ENCODE data around the gene HCRTR1.

Gene HCRTR1

DNA sequence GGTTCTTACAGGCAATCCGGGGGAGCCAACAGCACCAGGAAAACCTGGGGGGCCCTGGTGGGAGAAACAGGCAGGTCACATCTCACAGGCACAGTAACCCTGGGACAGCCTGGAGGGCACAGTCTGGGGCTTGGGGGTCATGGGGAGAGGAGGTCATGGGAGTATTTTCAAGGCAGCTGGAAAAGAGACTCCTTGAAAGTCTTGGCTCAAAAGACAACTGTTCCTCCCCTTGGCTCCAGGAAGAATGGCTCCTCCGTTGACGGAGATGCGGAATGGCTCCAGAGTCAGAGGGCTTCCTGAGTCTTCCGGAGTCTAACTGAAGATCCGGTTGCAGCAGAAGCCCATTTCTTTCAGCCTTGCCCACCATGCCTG, 53.1 kb downstream of the HCRTR1 start:
- H3K9ac ChIP-seq, result no peak overlapping the region
- peak overlapping the region; percentile 67 for H3K4me2 ChIP-seq
- H3K9me3 ChIP-seq, result no peaks in the 10 kb centered on the region
- peaks cover 53% of the 10 kb centered on the region for H3K4me1 ChIP-seq
- H3K36me3 ChIP-seq, result no peaks in the 10 kb centered on the region
- H3K4me3 ChIP-seq, result no peak overlapping the region
- no peaks in the 10 kb centered on the region for H4K20me1 ChIP-seq
- H3K27ac ChIP-seq, result no peak overlapping the region
- TF ChIP-seq Cebpa-rat (IDR thresholded peaks at IDR 0.05), result no peak
- H3K27me3 ChIP-seq, result peaks cover 29% of the 10 kb centered on the region

DNA sequence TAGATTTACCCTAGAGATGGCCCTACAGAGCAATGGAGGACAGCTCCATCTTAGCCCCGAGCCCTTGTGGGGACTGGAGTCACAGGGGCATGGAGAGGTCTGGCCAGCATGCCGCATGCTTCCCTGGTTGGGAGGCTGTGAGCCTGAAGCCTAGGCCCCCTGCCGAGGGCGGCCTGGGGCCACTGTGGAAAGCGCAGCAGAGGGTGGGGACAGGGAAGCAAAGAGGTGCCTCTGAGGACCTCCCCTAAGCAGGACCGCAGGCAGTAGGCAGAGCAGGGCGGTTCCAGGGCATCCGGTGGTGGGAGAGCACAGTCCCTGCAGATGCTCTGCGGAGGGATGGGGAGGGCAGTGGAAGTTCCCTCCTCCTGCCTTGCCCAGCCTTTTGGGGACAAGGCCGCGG, 53.7 kb downstream of the HCRTR1 start:
- Histone ChIP-seq H3K27ac (no peak overlapping the region), H3K9ac (no peak overlapping the region), H3K9me3 (no peaks in the 10 kb centered on the region), H3K27me3 (peaks cover 29% of the 10 kb centered on the region), H3K4me3 (no peak overlapping the region), H3K4me1 (peaks cover 47% of the 10 kb centered on the region), H3K4me2 (peak overlapping the region; percentile 67), H3K36me3 (no peaks in the 10 kb centered on the region), H4K20me1 (no peaks in the 10 kb centered on the region)
- no peak for TF ChIP-seq Cebpa-rat (IDR thresholded peaks at IDR 0.05)

DNA sequence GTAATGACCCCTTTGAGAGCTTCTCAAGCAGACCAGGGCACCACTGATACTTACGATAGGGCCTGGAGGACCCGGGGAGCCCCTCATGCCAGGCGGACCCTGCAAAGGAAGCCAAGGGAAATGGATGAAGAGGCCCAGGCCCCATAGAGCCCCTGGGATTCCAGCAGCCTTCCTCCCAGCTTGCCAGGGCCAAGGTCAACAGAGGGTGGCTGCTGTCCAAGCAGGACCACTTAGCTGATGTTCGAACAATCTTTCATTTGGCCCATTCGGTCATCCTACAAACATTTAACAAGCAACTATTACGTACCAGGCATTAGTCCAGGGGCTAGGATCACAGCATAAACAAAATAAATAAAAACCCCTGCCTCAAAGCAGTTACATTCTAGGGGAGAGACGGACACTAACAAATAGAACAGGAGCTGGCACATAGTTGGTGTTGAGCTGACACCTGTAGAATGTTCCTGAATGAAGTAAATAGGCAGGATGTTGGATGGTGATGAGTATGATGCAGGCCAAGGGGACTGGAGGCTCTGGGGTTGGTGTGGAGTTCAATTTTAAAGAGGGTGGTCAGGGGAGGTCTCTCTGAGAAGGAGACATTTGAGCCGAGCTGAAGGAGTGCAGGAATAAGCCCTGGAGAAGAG, 54.2 kb downstream of the HCRTR1 start:
- Histone ChIP-seq H3K9ac (no peak overlapping the region), H3K27me3 (peaks cover 29% of the 10 kb centered on the region), H3K36me3 (no peaks in the 10 kb centered on the region), H3K4me3 (no peak overlapping the region), H3K4me1 (peaks cover 42% of the 10 kb centered on the region), H3K4me2 (peak overlapping the region; percentile 67; the same call in 1 of the 2 replicates), H3K27ac (no peak overlapping the region), H4K20me1 (no peaks in the 10 kb centered on the region), H3K9me3 (no peaks in the 10 kb centered on the region)
- no peak for TF ChIP-seq Cebpa-rat (IDR thresholded peaks at IDR 0.05)

DNA sequence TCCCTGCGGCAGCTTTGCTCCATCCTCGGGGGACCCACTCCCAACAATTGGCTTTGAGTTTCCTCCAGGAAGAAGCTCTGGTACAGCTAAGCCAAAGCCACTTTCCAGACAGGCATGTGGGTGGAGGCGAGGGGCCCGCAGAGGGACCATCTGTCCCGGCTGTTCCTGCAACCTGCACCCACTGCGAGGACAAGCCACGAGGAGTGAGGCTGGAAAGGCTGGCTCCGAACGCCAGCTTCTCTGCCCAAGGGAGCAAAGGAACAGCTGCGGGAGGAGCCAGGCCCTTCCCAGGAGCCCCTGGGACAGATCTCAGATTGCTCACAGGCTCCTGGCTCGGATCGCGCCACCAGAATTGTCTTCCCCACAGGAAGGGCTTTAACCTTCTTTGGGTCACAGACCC, 55.5 kb downstream of the HCRTR1 start:
- no peak overlapping the region for H3K27ac ChIP-seq
- H4K20me1 ChIP-seq, result no peaks in the 10 kb centered on the region
- no peak overlapping the region for H3K4me3 ChIP-seq
- no peaks in the 10 kb centered on the region for H3K9me3 ChIP-seq
- TF ChIP-seq Cebpa-rat (IDR thresholded peaks at IDR 0.05), result no peak
- no peak overlapping the region for H3K9ac ChIP-seq
- no peak overlapping the region for H3K4me2 ChIP-seq
- H3K4me1 ChIP-seq, result peaks cover 33% of the 10 kb centered on the region
- H3K27me3 ChIP-seq, result peaks cover 29% of the 10 kb centered on the region
- no peaks in the 10 kb centered on the region for H3K36me3 ChIP-seq

DNA sequence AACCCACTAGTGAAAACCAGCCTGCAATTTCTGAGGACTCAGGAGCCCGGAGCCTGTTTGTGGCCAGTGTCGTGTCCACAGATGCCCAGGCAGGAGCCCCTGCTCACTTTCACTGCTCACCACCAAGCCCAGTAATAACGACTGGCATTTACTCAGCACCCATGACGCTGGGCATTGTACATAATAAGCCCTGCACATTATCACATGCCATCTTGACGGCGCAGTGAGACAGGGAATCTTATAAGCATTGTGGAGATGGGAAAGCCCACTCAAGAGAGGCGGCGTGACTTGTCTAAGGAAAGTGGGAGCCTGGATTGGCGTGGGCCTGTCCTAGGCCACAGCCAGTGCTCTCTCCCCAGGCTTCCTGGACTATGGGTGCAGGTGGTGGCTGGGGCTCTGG, 55.9 kb downstream of the HCRTR1 start:
- Histone ChIP-seq H3K9ac (no peak overlapping the region), H3K27ac (no peak overlapping the region), H4K20me1 (no peaks in the 10 kb centered on the region), H3K36me3 (no peaks in the 10 kb centered on the region), H3K4me2 (no peak overlapping the region), H3K4me3 (no peak overlapping the region), H3K9me3 (no peaks in the 10 kb centered on the region), H3K4me1 (peaks cover 29% of the 10 kb centered on the region), H3K27me3 (peaks cover 29% of the 10 kb centered on the region)
- TF ChIP-seq Cebpa-rat (IDR thresholded peaks at IDR 0.05), result no peak

DNA sequence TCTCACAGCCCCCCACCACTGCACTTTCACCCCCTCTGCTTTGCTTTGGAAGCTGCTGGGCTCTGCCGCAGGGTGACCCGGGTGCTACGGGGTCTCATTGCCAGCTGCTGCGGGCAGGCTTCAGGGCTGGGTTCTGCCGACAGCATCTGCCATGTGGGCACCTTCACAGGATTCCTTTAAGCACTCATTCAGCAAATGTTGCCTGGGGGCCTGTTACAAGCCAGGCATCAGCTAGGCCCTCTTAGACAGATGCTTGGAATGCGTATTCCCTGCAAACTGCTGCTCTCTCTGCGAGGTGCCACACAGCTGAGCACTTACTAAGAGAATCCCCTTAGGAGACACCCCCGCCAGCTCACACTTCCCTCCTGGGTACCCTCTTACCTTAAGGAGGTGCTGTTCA, 57.1 kb downstream of the HCRTR1 start:
- Histone ChIP-seq H3K9ac (no peak overlapping the region), H3K36me3 (no peaks in the 10 kb centered on the region), H3K27ac (no peak overlapping the region), H3K4me1 (peaks cover 24% of the 10 kb centered on the region), H3K4me2 (no peak overlapping the region), H3K9me3 (no peaks in the 10 kb centered on the region), H3K27me3 (peaks cover 21% of the 10 kb centered on the region), H3K4me3 (no peak overlapping the region), H4K20me1 (no peaks in the 10 kb centered on the region)
- no peak for TF ChIP-seq Cebpa-rat (IDR thresholded peaks at IDR 0.05)

DNA sequence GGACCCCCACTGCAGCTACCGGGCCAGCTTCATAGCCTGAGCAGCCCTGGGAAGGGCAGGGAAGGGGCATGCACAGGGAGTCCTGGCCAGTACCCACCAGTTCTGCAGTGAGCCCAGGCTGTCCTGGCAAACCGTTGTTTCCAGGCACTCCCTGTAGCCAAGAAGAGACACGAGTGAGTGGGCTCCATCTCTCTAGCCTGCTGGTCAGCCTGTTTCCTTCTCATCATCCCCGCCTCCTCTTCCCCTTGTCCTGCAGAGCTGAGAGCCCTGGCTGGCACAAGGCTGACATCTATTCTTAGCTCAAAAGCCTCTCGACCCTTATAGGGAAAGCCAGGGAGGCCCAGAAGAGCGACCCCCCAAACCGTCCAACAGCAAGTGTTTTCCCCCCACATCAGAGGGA, 57.7 kb downstream of the HCRTR1 start:
- no peak overlapping the region for H3K9ac ChIP-seq
- H3K9me3 ChIP-seq, result no peaks in the 10 kb centered on the region
- no peaks in the 10 kb centered on the region for H3K36me3 ChIP-seq
- H3K27me3 ChIP-seq, result peaks cover 16% of the 10 kb centered on the region
- no peak for TF ChIP-seq Cebpa-rat (IDR thresholded peaks at IDR 0.05)
- no peak overlapping the region for H3K27ac ChIP-seq
- H3K4me1 ChIP-seq, result peaks cover 18% of the 10 kb centered on the region
- no peak overlapping the region for H3K4me3 ChIP-seq
- no peaks in the 10 kb centered on the region for H4K20me1 ChIP-seq
- H3K4me2 ChIP-seq, result no peak overlapping the region

DNA sequence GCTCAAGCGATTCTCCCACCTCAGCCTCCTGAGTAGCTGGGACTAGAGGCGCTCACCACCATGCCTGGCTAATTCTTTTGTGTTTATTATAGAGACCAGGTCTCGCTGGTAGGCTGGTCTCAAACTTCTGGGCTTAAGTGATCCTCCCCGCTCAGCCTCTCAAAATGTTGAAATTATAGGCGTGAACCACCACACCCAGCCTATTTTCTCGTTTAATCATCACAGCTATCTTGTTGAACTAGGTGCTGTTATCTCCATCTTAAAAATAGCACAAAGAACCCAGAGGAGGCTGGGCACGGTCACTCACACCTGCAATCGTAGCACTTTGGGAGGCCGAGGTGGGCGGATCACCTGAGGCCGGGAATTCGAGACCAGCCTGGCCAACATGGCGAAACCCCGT, 58.3 kb downstream of the HCRTR1 start:
- no peak overlapping the region for H3K27ac ChIP-seq
- H3K4me3 ChIP-seq, result no peak overlapping the region
- H3K9ac ChIP-seq, result no peak overlapping the region
- peaks cover 12% of the 10 kb centered on the region for H3K4me1 ChIP-seq
- no peaks in the 10 kb centered on the region for H3K36me3 ChIP-seq
- no peak for TF ChIP-seq Cebpa-rat (IDR thresholded peaks at IDR 0.05)
- H3K27me3 ChIP-seq, result peaks cover 10% of the 10 kb centered on the region
- H3K4me2 ChIP-seq, result no peak overlapping the region
- no peaks in the 10 kb centered on the region for H3K9me3 ChIP-seq
- no peaks in the 10 kb centered on the region for H4K20me1 ChIP-seq
